ENCODE measurements around the gene SYT10.

The SYT10 gene

GRCh38 chr12:33383503-33383902, 56.1 kb downstream of the SYT10 start:
- H3K4me3 ChIP-seq (ENCODE audit: low read length, poor library complexity, severe bottlenecking), result no peak overlapping the region
- no peaks in the 10 kb centered on the region for H3K9me2 ChIP-seq (replicated peaks; ENCODE audit: low read depth, low read length)
- no peaks in the 10 kb centered on the region for H3K9me3 ChIP-seq (ENCODE audit: insufficient read depth, low read depth, low read length)
- no peaks in the 10 kb centered on the region for H3K36me3 ChIP-seq (ENCODE audit: insufficient read depth, low read length)
- no peaks in the 10 kb centered on the region for H3F3A ChIP-seq (ENCODE audit: low read depth)
- TF ChIP-seq CTCF (conservative IDR thresholded peaks at IDR 0.05; ENCODE audit: low read length) (no peak), EZH2phosphoT487 (IDR thresholded peaks at IDR 0.05; ENCODE audit: borderline replicate concordance) (no peak)
- no peak overlapping the region for H3K9ac ChIP-seq (ENCODE audit: low read depth, low read length, poor library complexity, severe bottlenecking)
- H2AFZ ChIP-seq (ENCODE audit: low read length), result no peak overlapping the region
- no peaks in the 10 kb centered on the region for H3K79me2 ChIP-seq (ENCODE audit: insufficient read depth, low read length)
- H3K4me1 ChIP-seq (ENCODE audit: insufficient read depth, low read length, poor library complexity, severe bottlenecking), result no peaks in the 10 kb centered on the region
- H3K4me2 ChIP-seq (ENCODE audit: low read depth, low read length, poor library complexity, severe bottlenecking), result no peak overlapping the region
- H4K20me1 ChIP-seq (ENCODE audit: insufficient read depth, low read length, poor library complexity, severe bottlenecking), result no peaks in the 10 kb centered on the region
- no peaks in the 10 kb centered on the region for H3K27me3 ChIP-seq (ENCODE audit: insufficient read depth, low read length, poor library complexity, severe bottlenecking)

- Histone ChIP-seq H3K4me2 (ENCODE audit: low read depth, low read length, poor library complexity, severe bottlenecking) (no peak overlapping the region), H3K27me3 (ENCODE audit: insufficient read depth, low read length, poor library complexity, severe bottlenecking) (no peaks in the 10 kb centered on the region), H4K20me1 (ENCODE audit: insufficient read depth, low read length, poor library complexity, severe bottlenecking) (no peaks in the 10 kb centered on the region), H3K9me2 (replicated peaks; ENCODE audit: low read depth, low read length) (no peaks in the 10 kb centered on the region), H3F3A (ENCODE audit: low read depth) (no peaks in the 10 kb centered on the region), H3K9me3 (ENCODE audit: insufficient read depth, low read depth, low read length) (no peaks in the 10 kb centered on the region), H3K4me3 (ENCODE audit: low read length, poor library complexity, severe bottlenecking) (no peak overlapping the region), H3K79me2 (ENCODE audit: insufficient read depth, low read length) (no peaks in the 10 kb centered on the region), H2AFZ (ENCODE audit: low read length) (no peak overlapping the region), H3K9ac (ENCODE audit: low read depth, low read length, poor library complexity, severe bottlenecking) (no peak overlapping the region), H3K4me1 (ENCODE audit: insufficient read depth, low read length, poor library complexity, severe bottlenecking) (no peaks in the 10 kb centered on the region), H3K36me3 (ENCODE audit: insufficient read depth, low read length) (no peaks in the 10 kb centered on the region)
- no peak for TF ChIP-seq CTCF (conservative IDR thresholded peaks at IDR 0.05; ENCODE audit: low read length)
- no peak for TF ChIP-seq EZH2phosphoT487 (IDR thresholded peaks at IDR 0.05; ENCODE audit: borderline replicate concordance)
Measured at GRCh38 chr12:33376153-33376552, 63.5 kb downstream of the SYT10 start.

GRCh38 chr12:33370318-33370717, 69.3 kb downstream of the SYT10 start:
- Histone ChIP-seq H4K20me1 (ENCODE audit: insufficient read depth, low read length, poor library complexity, severe bottlenecking) (no peaks in the 10 kb centered on the region), H2AFZ (ENCODE audit: low read length) (no peak overlapping the region), H3K4me3 (ENCODE audit: low read length, poor library complexity, severe bottlenecking) (no peak overlapping the region), H3K27me3 (ENCODE audit: insufficient read depth, low read length, poor library complexity, severe bottlenecking) (no peaks in the 10 kb centered on the region), H3F3A (ENCODE audit: low read depth) (no peaks in the 10 kb centered on the region), H3K9me3 (ENCODE audit: insufficient read depth, low read depth, low read length) (no peaks in the 10 kb centered on the region), H3K9ac (ENCODE audit: low read depth, low read length, poor library complexity, severe bottlenecking) (no peak overlapping the region), H3K4me1 (ENCODE audit: insufficient read depth, low read length, poor library complexity, severe bottlenecking) (no peaks in the 10 kb centered on the region), H3K79me2 (ENCODE audit: insufficient read depth, low read length) (no peaks in the 10 kb centered on the region), H3K4me2 (ENCODE audit: low read depth, low read length, poor library complexity, severe bottlenecking) (no peak overlapping the region), H3K36me3 (ENCODE audit: insufficient read depth, low read length) (no peaks in the 10 kb centered on the region), H3K9me2 (replicated peaks; ENCODE audit: low read depth, low read length) (no peaks in the 10 kb centered on the region)
- TF ChIP-seq CTCF (conservative IDR thresholded peaks at IDR 0.05; ENCODE audit: low read length) (no peak), EZH2phosphoT487 (IDR thresholded peaks at IDR 0.05; ENCODE audit: borderline replicate concordance) (no peak)
